Activated T-cell treated with anti-CD3 and anti-CD28 coated beads, Interleukin-2, amount 50 U/mL, for 48 hours (primary cell): Measurements from ENCODE around the gene GGCX.

ENCODE experiments used
- DNase-seq, 2 experiments: peaks; one replicate each; pipeline ENCODE4 v3.0.0-alpha.2; 2020

The GGCX gene

GRCh38 chr2:85539361-85540132, 21.7 kb downstream of the GGCX start:
- DNase-seq: peak; percentile 80 to 82

GRCh38 chr2:85538507-85539360, 22.6 kb downstream of the GGCX start, which contains the start of gene MAT2A:
TSS of gene MAT2A (plus strand) at chr2:85539168. CDS start at chr2:85539288, 120 bp downstream.
- DNase-seq: peak; percentile 94 to 95

GRCh38 chr2:85537600-85538506, 23.4 kb downstream of the GGCX start:
- peak; percentile 67 for DNase-seq

- no peak for DNase-seq
Measured at GRCh38 chr2:85536479-85536878, 24.8 kb downstream of the GGCX start.

DNA sequence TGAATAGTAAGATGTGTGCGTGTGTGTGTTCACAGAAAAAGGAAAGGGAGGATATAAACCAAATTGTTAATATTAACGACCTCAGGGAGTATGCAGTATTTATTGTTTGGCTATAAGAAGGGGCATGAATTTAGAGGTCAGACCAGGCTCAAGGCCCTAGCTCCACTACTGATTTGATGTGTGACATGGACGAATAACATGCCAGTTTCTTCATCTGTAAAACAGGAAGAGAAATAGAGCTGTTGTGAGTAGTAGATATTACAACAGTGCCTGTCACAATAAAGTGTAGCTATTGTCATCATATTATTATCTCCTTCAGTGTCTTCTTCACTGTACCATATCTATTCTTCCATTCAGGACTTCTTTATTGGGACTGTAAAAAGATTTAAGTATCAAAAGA, 26.4 kb downstream of the GGCX start:
- DNase-seq: no peak

GRCh38 chr2:85534099-85534498, 27.2 kb downstream of the GGCX start:
- no peak for DNase-seq

DNA sequence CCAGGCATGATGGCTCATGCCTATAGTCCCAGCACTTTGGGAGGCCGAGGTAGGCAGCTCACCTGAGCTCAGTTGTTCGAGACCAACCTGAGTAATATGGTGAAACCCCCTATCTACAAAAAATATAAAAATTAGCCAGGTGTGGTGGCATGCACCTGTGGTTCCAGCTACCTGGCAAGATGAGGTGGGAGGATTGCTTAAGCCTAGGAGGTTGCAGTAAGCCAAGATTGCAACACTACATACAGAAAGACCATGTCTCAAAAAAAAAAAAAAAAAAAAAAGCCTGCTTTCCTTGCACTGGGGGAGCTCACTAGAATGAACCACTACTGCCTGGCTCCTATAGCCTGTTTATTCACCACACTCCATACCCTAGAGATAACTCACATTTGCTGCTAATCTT, 29.7 kb downstream of the GGCX start:
- DNase-seq: no peak

GRCh38 chr2:85529809-85530208, 31.5 kb downstream of the GGCX start:
- DNase-seq: no peak

GRCh38 chr2:85528355-85528754, 32.9 kb downstream of the GGCX start:
- no peak for DNase-seq

DNA sequence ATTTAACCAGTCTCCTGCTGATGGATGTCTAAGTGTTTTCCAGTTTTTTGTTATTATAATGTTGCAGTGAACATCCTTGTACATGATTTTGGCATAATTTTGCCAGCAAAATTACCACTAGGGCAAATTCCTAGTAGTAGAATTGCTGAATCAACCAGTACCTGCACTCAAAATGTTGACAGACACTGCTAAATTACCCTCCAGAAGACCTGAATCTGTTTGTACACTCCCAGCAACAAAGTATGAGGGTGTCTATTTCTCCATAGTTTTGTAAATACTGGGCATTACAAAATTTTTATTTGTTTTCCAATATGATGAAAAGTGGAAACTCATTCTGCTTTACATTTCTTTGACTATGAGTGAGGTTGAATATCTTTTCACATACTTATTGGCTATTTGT, 33.5 kb downstream of the GGCX start:
- no peak for DNase-seq

DNA sequence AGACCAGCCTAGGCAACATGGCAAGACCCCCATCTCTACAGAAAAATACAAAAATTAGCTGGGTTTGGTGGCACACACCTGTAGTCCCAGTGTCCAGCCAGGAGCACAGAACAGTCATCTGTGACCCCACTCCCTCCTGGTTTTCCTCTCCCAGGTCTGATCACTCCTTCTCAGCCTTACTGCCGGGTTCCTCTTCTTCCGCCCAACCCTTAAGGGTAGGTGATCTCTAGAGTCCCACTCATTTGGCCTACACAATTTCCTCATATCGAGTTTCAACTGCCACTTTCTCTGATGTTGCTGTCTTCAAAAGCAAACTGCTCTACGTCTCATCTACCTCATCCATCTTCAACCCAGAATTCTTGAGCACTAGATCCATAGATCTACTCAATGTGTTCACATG, 35.7 kb downstream of the GGCX start:
- DNase-seq: no peak

DNA sequence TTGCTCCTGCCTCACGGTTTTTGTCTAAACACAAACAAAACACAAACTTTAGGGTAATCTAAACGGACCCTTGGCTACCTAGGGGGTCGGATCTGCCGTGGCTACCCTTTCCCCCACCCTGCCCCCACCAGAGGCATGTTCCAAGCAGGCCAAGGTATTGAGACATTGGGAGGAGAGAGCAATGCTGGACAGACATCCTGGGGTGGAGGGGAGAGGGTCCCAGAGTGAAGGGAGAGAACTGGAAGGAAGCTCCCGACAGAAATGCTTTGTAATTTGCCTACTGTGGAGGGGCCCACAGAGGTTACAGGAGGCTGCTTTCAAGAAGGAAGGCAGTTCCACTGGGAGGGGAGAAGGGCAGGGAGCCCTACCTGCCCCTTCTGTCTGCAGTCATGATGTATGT, 36.3 kb downstream of the GGCX start:
- no peak for DNase-seq

GRCh38 chr2:85524336-85524908, 36.9 kb downstream of the GGCX start:
- DNase-seq: no peak

- no peak for DNase-seq
Measured at GRCh38 chr2:85523903-85524335, 37.4 kb downstream of the GGCX start.

DNA sequence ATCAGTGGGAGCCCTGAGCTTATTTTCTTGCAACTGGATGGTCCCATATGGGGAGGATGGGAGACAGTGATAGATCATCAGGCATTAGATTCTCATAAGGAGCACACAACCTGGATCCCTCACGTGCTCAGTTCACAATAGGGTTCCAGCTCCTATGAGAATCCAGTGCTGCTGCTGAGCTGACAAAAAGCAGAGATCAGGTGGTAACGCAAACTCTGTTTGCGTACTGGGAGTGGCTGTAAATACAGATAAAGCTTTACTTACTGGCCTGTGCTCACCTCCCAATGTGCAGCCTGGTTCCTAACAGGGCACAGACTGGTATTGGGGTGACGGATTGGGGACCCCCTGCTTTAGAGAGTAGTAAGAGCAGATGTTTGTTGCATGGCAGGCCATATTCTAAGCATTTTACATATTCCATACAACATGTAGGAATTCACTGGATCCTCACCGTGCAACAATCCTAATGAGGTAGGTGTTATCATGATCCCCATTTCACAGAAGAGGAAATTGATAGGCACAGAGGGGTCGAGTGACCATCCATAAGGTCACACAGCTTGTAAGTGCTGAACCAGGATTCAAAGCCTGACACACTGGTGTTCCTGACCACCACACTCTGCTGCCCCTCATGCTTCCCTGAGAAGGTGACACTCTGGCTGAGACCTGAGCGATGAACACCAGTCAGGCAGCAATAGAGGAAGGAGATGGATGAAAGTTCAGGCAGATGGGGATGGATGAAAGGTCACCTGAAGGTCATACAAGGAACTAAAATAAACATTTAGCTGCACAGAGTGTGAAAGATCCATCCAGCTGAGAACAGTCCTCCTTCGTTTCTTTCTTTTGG, 38.0 kb downstream of the GGCX start:
- DNase-seq: no peak

DNA sequence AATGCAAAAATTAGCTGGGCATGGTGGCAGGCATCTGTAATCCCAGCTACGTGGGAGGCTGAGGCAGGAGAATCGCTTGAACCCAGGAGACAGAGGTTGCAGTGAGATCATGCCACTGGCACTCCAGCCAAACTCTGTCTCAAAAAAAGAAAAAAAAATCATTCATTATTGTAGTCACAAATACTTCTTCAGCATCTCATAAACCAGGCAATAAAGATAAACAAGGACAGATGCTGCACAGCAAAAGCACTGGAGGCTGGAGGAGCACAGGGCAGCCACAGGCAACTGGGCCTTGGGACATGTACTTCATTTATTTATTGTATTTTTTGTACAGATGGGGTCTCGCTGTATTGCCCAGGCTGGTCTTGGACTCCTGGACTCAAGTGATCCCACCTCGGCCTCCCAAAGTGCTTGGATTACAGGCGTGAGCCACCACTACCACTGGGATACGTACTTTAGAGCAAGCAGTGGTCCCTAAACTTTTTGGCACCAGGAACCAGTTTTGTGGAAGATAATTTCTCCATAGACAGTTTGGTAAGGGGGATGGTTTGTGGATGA, 39.1 kb downstream of the GGCX start:
- no peak for DNase-seq

- DNase-seq: no peak
Measured at GRCh38 chr2:85516653-85517389, 44.5 kb downstream of the GGCX start.

GRCh38 chr2:85514323-85514722, 47.0 kb downstream of the GGCX start:
- no peak for DNase-seq

DNA sequence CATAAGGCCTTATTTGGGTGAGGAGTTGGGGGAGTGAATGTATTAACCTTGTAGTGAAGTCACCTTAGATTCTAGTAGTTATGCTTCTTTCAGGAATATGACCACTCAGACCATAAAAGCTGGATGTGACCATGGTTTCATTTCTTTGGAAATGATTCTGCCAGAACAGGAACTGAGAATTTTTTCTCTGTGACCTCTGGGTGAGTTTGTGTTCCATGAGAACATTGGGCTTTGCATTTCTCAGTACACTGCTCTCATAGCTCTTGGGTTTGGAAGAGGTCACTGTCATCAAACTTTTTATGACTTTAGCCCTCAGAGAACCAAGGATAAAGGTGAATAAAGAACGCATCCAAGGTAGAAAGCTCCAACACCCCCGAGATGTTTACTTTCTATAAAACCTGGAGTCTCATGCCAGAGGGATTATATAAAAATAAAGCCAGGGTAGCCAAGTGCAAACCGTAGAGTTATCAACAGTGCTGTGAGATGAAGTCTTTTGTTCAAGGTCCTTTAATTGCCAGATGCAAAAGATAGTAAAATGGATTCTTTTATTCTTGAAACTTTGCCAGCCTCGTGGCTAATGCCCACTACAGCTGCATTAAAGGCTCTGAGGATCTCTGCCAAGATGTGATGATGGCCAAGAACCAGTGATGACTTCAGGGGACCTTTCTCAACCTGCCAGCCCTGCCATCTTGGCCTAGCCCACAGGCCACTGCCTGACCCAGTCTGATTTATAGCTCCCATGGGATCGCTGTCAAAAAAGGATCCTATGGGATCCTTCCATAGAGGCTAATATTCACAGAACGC, 50.1 kb downstream of the GGCX start:
- DNase-seq: no peak

- DNase-seq: no peak
Measured at GRCh38 chr2:85506768-85507181, 54.5 kb downstream of the GGCX start.
